GM23338 (cell line): ENCODE data around the gene FBXW7. TPM values are rescaled to one million over a fixed set of nuclear protein-coding genes. Genes with fewer than 3 reads are reported as not detected.

Experiments used
- ATAC-seq: fragments of 200-7000 bp; cut with Tn5 transposase; 3 replicates; pipeline ENCODE4 v1.9.1; 2020
- DNase-seq: peaks from one replicate; pipeline ENCODE4 v3.0.0-alpha.2; 2015; ENCODE audit warnings: low spot score
- H2AFZ ChIP-seq: fragments of 200-600 bp; sonication (generic); 2 replicates; pipeline ENCODE4 v1.8.0; 2016; ENCODE audit warnings: antibody characterized with exemption, mild to moderate bottlenecking, moderate library complexity
- H3F3A ChIP-seq: fragments of 200-600 bp; sonication (generic); replicated peaks from 2 replicates; pipeline ENCODE4 v1.8.0; 2017; ENCODE audit warnings: antibody characterized with exemption, mixed run types, low read depth
- H3K27ac ChIP-seq: fragments of 200-600 bp; sonication (generic); 2 replicates; pipeline ENCODE4 v1.6.1; 2016; ENCODE audit warnings: low read depth
- H3K27me3 ChIP-seq: fragments of 200-600 bp; sonication (generic); 2 replicates; pipeline ENCODE4 v1.8.0; 2016; ENCODE audit warnings: mild to moderate bottlenecking, mixed run types, moderate library complexity; ENCODE audit not compliant: insufficient read depth
- H3K36me3 ChIP-seq: fragments of 200-600 bp; sonication (generic); 2 replicates; pipeline ENCODE4 v1.8.0; 2016; ENCODE audit warnings: mild to moderate bottlenecking; ENCODE audit not compliant: insufficient read depth
- H3K4me1 ChIP-seq: fragments of 200-600 bp; sonication (generic); 2 replicates; pipeline ENCODE4 v1.8.0; 2016; ENCODE audit warnings: mild to moderate bottlenecking, moderate library complexity; ENCODE audit not compliant: insufficient read depth
- H3K4me2 ChIP-seq: fragments of 200-600 bp; sonication (generic); 2 replicates; pipeline ENCODE4 v1.7.1; 2017; ENCODE audit warnings: mixed run types
- H3K4me3 ChIP-seq: fragments of 200-600 bp; sonication (generic); 2 replicates; pipeline ENCODE4 v1.6.1; 2016; ENCODE audit warnings: mixed run types
- H3K79me2 ChIP-seq: fragments of 200-600 bp; sonication (generic); replicated peaks from 2 replicates; pipeline ENCODE4 v1.8.0; 2017; ENCODE audit warnings: mild to moderate bottlenecking; ENCODE audit not compliant: insufficient read depth
- H3K9me2 ChIP-seq: fragments of 200-600 bp; sonication (generic); 2 replicates; pipeline ENCODE4 v1.8.0; 2017; ENCODE audit not compliant: insufficient read depth
- H4K20me1 ChIP-seq: fragments of 200-600 bp; sonication (generic); replicated peaks from 2 replicates; pipeline ENCODE4 v1.8.0; 2017; ENCODE audit warnings: mild to moderate bottlenecking; ENCODE audit not compliant: insufficient read depth
- H3K27ac Mint-ChIP-seq: 2 replicates; pipeline ENCODE4 v1.8.0; 2020; ENCODE audit warnings: inconsistent platforms, mild to moderate bottlenecking, moderate library complexity, mixed read lengths
- H3K27me3 Mint-ChIP-seq: 3 replicates; pipeline ENCODE4 v1.8.0; 2022; ENCODE audit warnings: low read depth, mild to moderate bottlenecking, moderate library complexity, mixed read lengths, inconsistent platforms; ENCODE audit not compliant: insufficient read depth, poor library complexity
- H3K36me3 Mint-ChIP-seq: 3 replicates; pipeline ENCODE4 v1.8.0; 2021; ENCODE audit warnings: low read depth, mild to moderate bottlenecking, inconsistent platforms, moderate library complexity, mixed read lengths
- H3K4me1 Mint-ChIP-seq: 3 replicates; pipeline ENCODE4 v1.8.0; 2020; ENCODE audit warnings: mild to moderate bottlenecking, inconsistent platforms, mixed read lengths
- H3K4me3 Mint-ChIP-seq: 3 replicates; pipeline ENCODE4 v1.8.0; 2021; ENCODE audit warnings: moderate library complexity, mild to moderate bottlenecking, inconsistent platforms, mixed read lengths
- H3K9me3 Mint-ChIP-seq: 3 replicates; pipeline ENCODE4 v1.8.0; 2020; ENCODE audit warnings: moderate library complexity, mild to moderate bottlenecking, inconsistent platforms, mixed read lengths
- CTCF ChIP-seq, 2 experiments: fragments of 200-600 bp in 1 of 2; sonication (generic) in 1 of 2; conservative IDR thresholded peaks; 2 replicates each; pipeline versions ENCODE4 v1.5.1 to v1.6.1; 2016 to 2017; ENCODE audit warnings: antibody characterized with exemption in 2 of 2, low read depth in 2 of 2, mild to moderate bottlenecking in 2 of 2, moderate library complexity in 1 of 2
- ETS1 ChIP-seq: IDR thresholded peaks from 2 replicates; pipeline ENCODE4 v1.6.1; 2016; ENCODE audit warnings: antibody characterized with exemption
- EZH2phosphoT487 ChIP-seq: fragments of 200-600 bp; sonication (generic); IDR thresholded peaks from one replicate; pipeline ENCODE4 v1.8.1; 2018; ENCODE audit warnings: antibody characterized with exemption; ENCODE audit not compliant: unreplicated experiment
- JUNB ChIP-seq: IDR thresholded peaks from one replicate; pipeline ENCODE4 v1.6.1; 2016; ENCODE audit warnings: antibody characterized with exemption; ENCODE audit not compliant: unreplicated experiment
- NANOG ChIP-seq: IDR thresholded peaks from 2 replicates; pipeline ENCODE4 v1.6.1; 2016; ENCODE audit warnings: antibody characterized with exemption, borderline replicate concordance
- POLR2AphosphoS5 ChIP-seq: IDR thresholded peaks from 2 replicates; pipeline ENCODE4 v1.6.1; 2016; ENCODE audit warnings: antibody characterized with exemption, low read depth
- STAT1 ChIP-seq: IDR thresholded peaks from one replicate; pipeline ENCODE4 v1.6.1; 2016; ENCODE audit warnings: antibody characterized with exemption; ENCODE audit not compliant: unreplicated experiment
- ZNF114 ChIP-seq: fragments of 250-450 bp; sonication (Bioruptor Pico); IDR thresholded peaks from 2 replicates; pipeline ENCODE4 v1.5.0; 2020; ENCODE audit warnings: mild to moderate bottlenecking, moderate library complexity
- ZNF331 ChIP-seq: fragments of 250-450 bp; sonication (Bioruptor Pico); IDR thresholded peaks from 2 replicates; pipeline ENCODE4 v1.5.0; 2020; ENCODE audit warnings: low read depth, mild to moderate bottlenecking, moderate library complexity
- ZNF462 ChIP-seq: fragments of 250-450 bp; sonication (Bioruptor Pico); IDR thresholded peaks from 2 replicates; pipeline ENCODE4 v1.5.0; 2020; ENCODE audit warnings: mild to moderate bottlenecking, moderate library complexity
- polyA plus RNA-seq: library from polyadenylated mRNA; unstranded; fragments of >200 nt; fragmentation: Nextera tagmentation; extraction: Ambion mirVana; gene quantifications from 2 replicates; pipeline ENCODE4 v1.2.1, GENCODE V29; 2016
- total RNA-seq: library from RNA; depleted of rRNA; stranded (reverse); fragments of >200 nt; shearing (Covaris generic); gene quantifications from 2 replicates; pipeline ENCODE4 v1.2.3, GENCODE V29; 2014

FBXW7 gene
- total and polyA plus RNA-seq, 2 experiments from 2014 or later, result 25.8 to 34.7 TPM

GRCh38 chr4:152500800-152501434 is 35.0 kb downstream of the FBXW7 start:
- DNase-seq (peak; percentile 96), ATAC-seq (peak; percentile 81)
- no peak overlapping the region for H3K27ac Mint-ChIP-seq
- Histone ChIP-seq H3K27me3 (no peaks in the 10 kb centered on the region), H3K9me2 (no peaks in the 10 kb centered on the region), H4K20me1 (no peaks in the 10 kb centered on the region; the same call in 1 of the 2 replicates), H3K27ac (no peak overlapping the region), H3K4me1 (peaks cover 17% of the 10 kb centered on the region; the same call in 1 of the 2 replicates), H2AFZ (no peak overlapping the region), H3F3A (no peaks in the 10 kb centered on the region), H3K4me3 (no peak overlapping the region), H3K4me2 (no peak overlapping the region), H3K79me2 (peaks cover 72% of the 10 kb centered on the region), H3K36me3 (no peaks in the 10 kb centered on the region)
- H3K9me3 Mint-ChIP-seq, result no peaks in the 10 kb centered on the region
- H3K4me1 Mint-ChIP-seq, result peaks cover 34% of the 10 kb centered on the region
- H3K27me3 Mint-ChIP-seq, result no peaks in the 10 kb centered on the region
- no peak overlapping the region for H3K4me3 Mint-ChIP-seq
- TF ChIP-seq CTCF (conservative IDR thresholded peaks at IDR 0.05; ENCODE audit: low read depth in 2 of 2) (peak; percentile 85 to 98), ETS1 (no peak), EZH2phosphoT487 (no peak), STAT1 (no peak)
- no peaks in the 10 kb centered on the region for H3K36me3 Mint-ChIP-seq

- H3K4me1 ChIP-seq, result peaks cover 17% of the 10 kb centered on the region; the same call in 1 of the 2 replicates
- Mint-ChIP-seq H3K4me3 (no peak overlapping the region), H3K36me3 (no peaks in the 10 kb centered on the region), H3K27ac (no peak overlapping the region), H3K27me3 (no peaks in the 10 kb centered on the region), H3K4me1 (peaks cover 33% of the 10 kb centered on the region), H3K9me3 (no peaks in the 10 kb centered on the region)
- no peaks in the 10 kb centered on the region for H3K9me2 ChIP-seq
- ATAC-seq (no peak), DNase-seq (no peak)
- no peak overlapping the region for H2AFZ ChIP-seq
- TF ChIP-seq STAT1, result no peak
- TF ChIP-seq JUNB, result no peak
- no peak for TF ChIP-seq NANOG
- TF ChIP-seq ETS1, result no peak
- no peak for TF ChIP-seq ZNF462 (CRISPR knock-in tag)
- TF ChIP-seq POLR2AphosphoS5, result no peak
- TF ChIP-seq ZNF331 (CRISPR knock-in tag), result no peak
- TF ChIP-seq ZNF114 (CRISPR knock-in tag), result no peak
- H3K27me3 ChIP-seq, result no peaks in the 10 kb centered on the region
- H3K4me3 ChIP-seq, result no peak overlapping the region
- H3K27ac ChIP-seq, result no peak overlapping the region
- no peaks in the 10 kb centered on the region for H3K36me3 ChIP-seq
- no peaks in the 10 kb centered on the region for H3F3A ChIP-seq
- H3K79me2 ChIP-seq, result peaks cover 76% of the 10 kb centered on the region
- no peak overlapping the region for H3K4me2 ChIP-seq
- H4K20me1 ChIP-seq, result no peaks in the 10 kb centered on the region; the same call in 1 of the 2 replicates
These were observed 35.6 kb downstream of the FBXW7 start for GRCh38 chr4:152500275-152500674.
